ENCODE measurements around the gene PRMT1. TPM values are rescaled to one million over a fixed set of nuclear protein-coding genes. Genes with fewer than 3 reads are reported as not detected.
A peak's percentile ranks its signal among the peaks of the same experiment; 100 is the strongest.

PRMT1 gene
- total and polyA plus RNA-seq, 2 of the 13 experiments (the other 11 are each of a cell fraction or from before 2014, with no cell fraction given) = 324 to 374 TPM

GRCh38 chr19:49672131-49672919 is 4.7 kb upstream of the PRMT1 start (continued):
- TF ChIP-seq NCOA5 (CRISPR knock-in tag; IDR thresholded peaks at IDR 0.05) = no peak
- peak; percentile 69; the same call in 1 of the 2 replicates for TF ChIP-seq SNAPC4 (CRISPR knock-in tag; IDR thresholded peaks at IDR 0.05)
- TF ChIP-seq SAFB2 (CRISPR knock-in tag; IDR thresholded peaks at IDR 0.05; ENCODE audit: borderline replicate concordance, low read depth) = no peak
- TF ChIP-seq AGO2 (optimal IDR thresholded peaks at IDR 0.05; ENCODE audit: low read depth, low read length) = peak; percentile 38
- TF ChIP-seq LBX2 (CRISPR knock-in tag; IDR thresholded peaks at IDR 0.05; ENCODE audit: borderline replicate concordance) = no peak
- TF ChIP-seq FOXK1 (CRISPR knock-in tag; IDR thresholded peaks at IDR 0.05; ENCODE audit: borderline replicate concordance, low read depth) = no peak; the same call in 1 of the 2 replicates
- TF ChIP-seq ZNF850 (CRISPR knock-in tag; conservative IDR thresholded peaks at IDR 0.05) = no peak
- no peak for TF ChIP-seq ZNF136 (CRISPR knock-in tag; IDR thresholded peaks at IDR 0.05; ENCODE audit: low read depth)
- TF ChIP-seq ZNF614 (CRISPR knock-in tag; IDR thresholded peaks at IDR 0.05; ENCODE audit: borderline replicate concordance) = peak; percentile 65; the same call in 1 of the 2 replicates
- TF ChIP-seq ZSCAN20 (CRISPR knock-in tag; IDR thresholded peaks at IDR 0.05; ENCODE audit: borderline replicate concordance) = no peak
- peak; percentile 63; the same call in 1 of the 2 replicates for TF ChIP-seq ZBTB25 (CRISPR knock-in tag; IDR thresholded peaks at IDR 0.05)
- no peak for TF ChIP-seq ZBTB39 (CRISPR knock-in tag; IDR thresholded peaks at IDR 0.05)
- TF ChIP-seq HHEX (CRISPR knock-in tag; IDR thresholded peaks at IDR 0.05) = no peak
- no peak for TF ChIP-seq CEBPB (IDR thresholded peaks at IDR 0.05; ENCODE audit: borderline replicate concordance, low read depth, low read length)
- no peak for TF ChIP-seq TCF7L2 (IDR thresholded peaks at IDR 0.05; ENCODE audit: low read depth, low read length)
- TF ChIP-seq HMG20A (CRISPR knock-in tag; IDR thresholded peaks at IDR 0.05; ENCODE audit: borderline replicate concordance) = no peak
- peak; percentile 74; the same call in 1 of the 2 replicates for TF ChIP-seq MTA1 (CRISPR knock-in tag; IDR thresholded peaks at IDR 0.05; ENCODE audit: borderline replicate concordance)
- TF ChIP-seq ADNP (CRISPR knock-in tag; IDR thresholded peaks at IDR 0.05) = no peak
- 0 out of 2 replicates have a peak, but pooled peaks have one; percentile 51 for TF ChIP-seq PPARG (CRISPR knock-in tag; conservative IDR thresholded peaks at IDR 0.05)
- TF ChIP-seq CC2D1A (CRISPR knock-in tag; IDR thresholded peaks at IDR 0.05) = no peak
- peak; percentile 63; the same call in 1 of the 2 replicates for TF ChIP-seq ZKSCAN8 (CRISPR knock-in tag; IDR thresholded peaks at IDR 0.05; ENCODE audit: borderline replicate concordance)

Measured in HepG2 (cell line).